Measurements from ENCODE around the gene IGSF8.

The IGSF8 gene

DNA sequence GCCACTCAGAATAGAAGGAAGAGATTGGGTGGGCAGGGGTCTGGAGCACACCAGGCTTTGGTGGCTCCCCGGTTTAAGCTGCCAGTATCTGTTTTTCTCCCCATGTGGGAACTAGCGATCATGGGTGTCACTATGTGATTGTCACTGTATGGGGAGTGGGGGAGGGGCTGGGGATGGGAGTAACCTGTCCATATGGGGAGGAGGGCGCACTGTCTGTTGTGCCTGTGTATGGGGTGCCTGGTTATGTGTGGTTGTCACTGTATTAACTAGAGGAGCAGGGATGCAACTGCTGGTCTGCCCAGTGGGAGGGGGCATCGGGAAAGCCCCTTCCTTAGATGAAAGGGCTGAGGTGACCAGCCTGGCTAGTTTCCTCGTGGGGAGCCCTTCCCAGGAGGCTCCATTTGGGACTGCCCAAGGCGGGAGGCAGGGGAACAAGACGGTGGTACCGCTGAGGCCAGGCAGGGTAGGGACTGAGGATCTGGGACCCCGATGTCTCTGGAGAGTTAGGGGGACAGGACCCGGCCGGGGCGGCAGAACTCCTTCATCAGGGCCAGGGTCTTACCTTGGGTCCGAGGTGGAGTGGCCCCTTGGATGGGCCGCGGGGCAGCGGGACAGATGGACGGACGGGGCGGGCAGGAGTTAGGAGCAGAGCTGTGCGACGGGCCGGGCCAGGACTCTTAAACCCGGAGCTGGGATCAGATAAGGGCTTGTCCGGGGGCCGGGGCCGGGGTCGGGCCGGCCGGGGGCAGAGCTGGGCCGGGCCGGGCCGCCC lies 28.8 kb downstream of the IGSF8 start, which contains the start of gene KCNJ10:
Gene KCNJ10 (minus strand): TSS at position 701 of the 772 bp plus-strand sequence. CDS start 27,628 bp downstream, outside the sequence.
- no peaks in the 10 kb centered on the region for H3K9me3 ChIP-seq (ENCODE audit: control insufficient read depth, low read depth, low read length)
- peaks cover 15% of the 10 kb centered on the region for H3K4me1 ChIP-seq (ENCODE audit: control insufficient read depth, low read depth, low read length)
- peaks cover 33% of the 10 kb centered on the region for H3K27me3 ChIP-seq (ENCODE audit: control insufficient read depth, insufficient read depth, low read length)
- H3K4me3 ChIP-seq (ENCODE audit: low read length), result peak within 1 kb of the TSS; percentile 77
- no peak within 1 kb of the TSS for H3K9ac ChIP-seq (ENCODE audit: low read length)
- H3K27ac ChIP-seq (ENCODE audit: low read length), result no peak within 1 kb of the TSS
- no peaks in the 10 kb centered on the region for H3K36me3 ChIP-seq (ENCODE audit: control insufficient read depth, low read depth, low read length)

DNA sequence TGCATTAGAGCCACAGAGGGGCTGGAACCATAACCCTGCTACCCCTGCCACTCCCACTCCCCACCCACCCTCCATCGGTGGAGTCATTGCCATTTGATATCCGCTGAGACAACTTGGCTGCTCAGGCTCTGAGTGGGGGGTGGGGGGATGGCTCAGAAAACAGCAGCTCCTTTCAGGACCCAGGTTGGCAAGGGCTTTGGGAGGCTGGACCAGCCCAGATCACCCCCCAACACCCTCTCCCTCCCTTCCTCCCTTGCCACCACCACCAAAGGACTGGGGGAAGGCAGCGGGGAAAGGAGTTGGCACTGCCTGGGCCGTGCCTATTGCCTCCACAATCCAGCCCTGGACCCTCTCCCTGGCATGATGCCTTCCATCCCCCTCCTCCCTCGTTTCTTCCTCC lies 30.2 kb downstream of the IGSF8 start:
- Histone ChIP-seq H3K9ac (ENCODE audit: low read length) (no peak overlapping the region), H3K27ac (ENCODE audit: low read length) (no peak overlapping the region), H3K4me3 (ENCODE audit: low read length) (no peak overlapping the region), H3K9me3 (ENCODE audit: control insufficient read depth, low read depth, low read length) (no peaks in the 10 kb centered on the region), H3K27me3 (ENCODE audit: control insufficient read depth, insufficient read depth, low read length) (peaks cover 33% of the 10 kb centered on the region), H3K36me3 (ENCODE audit: control insufficient read depth, low read depth, low read length) (no peaks in the 10 kb centered on the region), H3K4me1 (ENCODE audit: control insufficient read depth, low read depth, low read length) (peaks cover 15% of the 10 kb centered on the region)

DNA sequence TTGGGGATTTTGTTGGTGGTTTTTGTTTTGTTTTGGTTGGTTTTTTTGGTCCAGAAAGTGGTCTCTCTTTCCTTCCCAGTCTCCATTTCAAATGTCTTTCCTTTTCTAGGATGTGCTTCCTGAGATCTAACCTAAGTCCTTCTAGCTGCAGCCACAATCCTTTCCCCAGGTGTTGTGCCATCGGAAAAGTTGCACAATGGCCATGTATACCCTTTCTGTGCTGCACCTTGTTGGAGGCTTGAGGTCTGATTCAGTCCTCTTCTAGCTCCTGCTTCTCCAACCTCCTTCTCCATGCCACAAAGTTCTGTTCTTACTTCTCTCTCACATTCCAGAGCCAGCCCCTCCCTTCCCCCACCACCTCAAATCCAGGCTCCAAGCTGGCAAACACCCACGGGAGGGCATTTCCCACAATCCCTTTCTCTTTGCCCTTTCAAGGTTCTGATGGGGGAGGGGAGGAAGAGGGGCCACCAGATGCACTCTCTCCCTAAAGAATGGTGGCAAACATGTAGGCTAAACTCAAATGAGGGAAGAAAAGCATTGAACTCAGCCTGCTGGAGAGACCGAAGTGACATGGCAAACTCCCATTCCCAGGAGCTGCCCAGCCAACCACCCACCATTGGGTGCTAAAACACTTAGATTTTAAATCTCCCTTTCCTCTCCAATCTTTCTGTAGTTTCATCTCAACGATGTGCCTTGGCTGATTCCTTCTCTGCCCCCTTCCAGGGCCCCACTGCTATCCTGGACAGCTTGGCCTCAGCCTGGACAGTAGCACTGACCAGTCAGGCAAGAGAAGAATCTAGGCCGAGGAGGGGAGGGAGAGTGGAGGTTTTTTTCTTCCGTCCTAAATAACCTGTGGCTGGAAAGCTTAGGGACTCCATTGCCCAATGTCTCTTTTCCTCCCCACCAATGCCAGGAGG lies 31.3 kb downstream of the IGSF8 start:
- Histone ChIP-seq H3K27me3 (ENCODE audit: control insufficient read depth, insufficient read depth, low read length) (peaks cover 25% of the 10 kb centered on the region), H3K27ac (ENCODE audit: low read length) (no peak overlapping the region), H3K4me1 (ENCODE audit: control insufficient read depth, low read depth, low read length) (peaks cover 25% of the 10 kb centered on the region), H3K9me3 (ENCODE audit: control insufficient read depth, low read depth, low read length) (no peaks in the 10 kb centered on the region), H3K36me3 (ENCODE audit: control insufficient read depth, low read depth, low read length) (no peaks in the 10 kb centered on the region), H3K9ac (ENCODE audit: low read length) (no peak overlapping the region), H3K4me3 (ENCODE audit: low read length) (no peak overlapping the region)

DNA sequence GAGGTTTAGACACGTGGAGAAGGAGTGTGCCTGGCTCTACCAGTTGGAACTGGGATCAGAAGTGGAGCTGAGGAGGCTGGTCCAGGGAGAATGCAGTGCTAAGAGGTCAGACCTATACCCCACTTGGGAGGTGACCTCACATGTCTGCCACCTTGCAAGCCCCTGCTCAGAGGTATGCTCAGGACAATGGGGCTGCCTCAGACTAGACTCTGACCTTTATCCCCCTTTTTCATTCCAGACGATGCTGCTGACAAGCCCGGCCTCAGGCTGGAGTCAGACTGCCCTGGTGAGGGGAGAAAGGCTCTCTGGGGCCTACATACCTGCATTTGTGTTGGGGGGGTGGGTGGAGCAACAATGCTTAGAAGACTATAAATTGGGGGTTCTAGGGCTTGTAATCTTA lies 33.7 kb downstream of the IGSF8 start:
- Histone ChIP-seq H3K4me3 (ENCODE audit: low read length) (no peak overlapping the region), H3K4me1 (ENCODE audit: control insufficient read depth, low read depth, low read length) (peaks cover 30% of the 10 kb centered on the region), H3K27me3 (ENCODE audit: control insufficient read depth, insufficient read depth, low read length) (peaks cover 9% of the 10 kb centered on the region), H3K27ac (ENCODE audit: low read length) (no peak overlapping the region), H3K9me3 (ENCODE audit: control insufficient read depth, low read depth, low read length) (no peaks in the 10 kb centered on the region), H3K36me3 (ENCODE audit: control insufficient read depth, low read depth, low read length) (no peaks in the 10 kb centered on the region), H3K9ac (ENCODE audit: low read length) (no peak overlapping the region)

DNA sequence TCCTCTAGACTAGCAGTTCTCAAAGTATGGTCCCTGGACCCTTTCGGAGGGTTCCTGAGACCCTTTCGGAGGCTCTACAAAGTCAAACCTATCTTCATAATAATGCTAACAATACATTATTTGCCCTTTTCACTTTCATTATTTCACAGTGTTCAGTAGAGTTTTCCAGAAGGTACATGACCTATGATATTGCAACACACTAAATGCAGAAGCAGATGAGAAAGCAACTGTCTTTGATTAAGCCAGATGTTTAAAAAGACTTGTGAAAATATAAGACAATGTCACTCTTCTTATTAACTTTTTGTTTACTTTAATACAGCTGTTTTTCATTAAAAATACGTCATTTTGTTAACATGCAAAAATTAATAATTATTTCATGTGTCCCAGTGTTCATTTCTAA lies 34.3 kb downstream of the IGSF8 start:
- Histone ChIP-seq H3K27me3 (ENCODE audit: control insufficient read depth, insufficient read depth, low read length) (peaks cover 4% of the 10 kb centered on the region), H3K36me3 (ENCODE audit: control insufficient read depth, low read depth, low read length) (no peaks in the 10 kb centered on the region), H3K9ac (ENCODE audit: low read length) (no peak overlapping the region), H3K9me3 (ENCODE audit: control insufficient read depth, low read depth, low read length) (no peaks in the 10 kb centered on the region), H3K4me3 (ENCODE audit: low read length) (no peak overlapping the region), H3K27ac (ENCODE audit: low read length) (no peak overlapping the region), H3K4me1 (ENCODE audit: control insufficient read depth, low read depth, low read length) (peaks cover 30% of the 10 kb centered on the region)

DNA sequence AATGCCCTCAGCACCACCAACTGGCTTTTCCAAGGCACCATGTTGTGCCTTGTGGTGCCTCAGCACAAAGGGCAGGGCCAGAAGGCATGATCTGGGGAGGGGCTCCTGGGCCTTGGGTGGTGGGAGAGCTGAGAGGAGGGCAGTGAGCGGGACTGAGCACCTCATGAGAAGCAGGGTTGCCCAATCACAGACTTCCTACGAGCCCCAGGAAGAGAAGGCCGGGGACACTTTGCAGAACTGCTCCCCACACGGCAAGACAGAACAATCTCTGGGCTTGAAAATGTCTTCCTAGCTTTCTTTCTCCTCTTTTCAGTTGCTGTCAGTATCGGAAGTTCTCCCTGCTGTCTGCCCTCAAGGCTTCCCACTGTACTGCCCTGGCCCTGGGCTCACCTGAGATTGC lies 35.2 kb downstream of the IGSF8 start:
- Histone ChIP-seq H3K9me3 (ENCODE audit: control insufficient read depth, low read depth, low read length) (no peaks in the 10 kb centered on the region), H3K9ac (ENCODE audit: low read length) (no peak overlapping the region), H3K36me3 (ENCODE audit: control insufficient read depth, low read depth, low read length) (no peaks in the 10 kb centered on the region), H3K4me3 (ENCODE audit: low read length) (no peak overlapping the region), H3K27me3 (ENCODE audit: control insufficient read depth, insufficient read depth, low read length) (no peaks in the 10 kb centered on the region), H3K4me1 (ENCODE audit: control insufficient read depth, low read depth, low read length) (peaks cover 30% of the 10 kb centered on the region), H3K27ac (ENCODE audit: low read length) (no peak overlapping the region)

DNA sequence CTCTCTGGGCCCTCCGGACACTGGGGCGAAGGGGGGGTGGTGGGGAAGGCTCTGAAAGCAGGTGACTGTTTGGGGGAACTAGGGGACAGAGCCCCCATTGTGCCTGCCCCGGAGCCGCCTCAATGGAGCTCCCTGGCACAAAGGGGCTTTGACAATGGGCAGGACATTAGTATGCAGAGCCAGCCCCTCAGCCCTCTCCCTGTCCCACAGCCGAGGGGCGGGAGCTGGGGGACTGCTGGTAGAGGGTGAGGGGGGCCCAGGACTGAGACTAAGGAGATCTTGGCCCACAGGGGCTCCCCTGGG lies 36.2 kb downstream of the IGSF8 start:
- no peak overlapping the region for H3K9ac ChIP-seq (ENCODE audit: low read length)
- H3K36me3 ChIP-seq (ENCODE audit: control insufficient read depth, low read depth, low read length), result no peaks in the 10 kb centered on the region
- no peak overlapping the region for H3K27ac ChIP-seq (ENCODE audit: low read length)
- peaks cover 22% of the 10 kb centered on the region for H3K4me1 ChIP-seq (ENCODE audit: control insufficient read depth, low read depth, low read length)
- H3K4me3 ChIP-seq (ENCODE audit: low read length), result no peak overlapping the region
- no peaks in the 10 kb centered on the region for H3K9me3 ChIP-seq (ENCODE audit: control insufficient read depth, low read depth, low read length)
- no peaks in the 10 kb centered on the region for H3K27me3 ChIP-seq (ENCODE audit: control insufficient read depth, insufficient read depth, low read length)

DNA sequence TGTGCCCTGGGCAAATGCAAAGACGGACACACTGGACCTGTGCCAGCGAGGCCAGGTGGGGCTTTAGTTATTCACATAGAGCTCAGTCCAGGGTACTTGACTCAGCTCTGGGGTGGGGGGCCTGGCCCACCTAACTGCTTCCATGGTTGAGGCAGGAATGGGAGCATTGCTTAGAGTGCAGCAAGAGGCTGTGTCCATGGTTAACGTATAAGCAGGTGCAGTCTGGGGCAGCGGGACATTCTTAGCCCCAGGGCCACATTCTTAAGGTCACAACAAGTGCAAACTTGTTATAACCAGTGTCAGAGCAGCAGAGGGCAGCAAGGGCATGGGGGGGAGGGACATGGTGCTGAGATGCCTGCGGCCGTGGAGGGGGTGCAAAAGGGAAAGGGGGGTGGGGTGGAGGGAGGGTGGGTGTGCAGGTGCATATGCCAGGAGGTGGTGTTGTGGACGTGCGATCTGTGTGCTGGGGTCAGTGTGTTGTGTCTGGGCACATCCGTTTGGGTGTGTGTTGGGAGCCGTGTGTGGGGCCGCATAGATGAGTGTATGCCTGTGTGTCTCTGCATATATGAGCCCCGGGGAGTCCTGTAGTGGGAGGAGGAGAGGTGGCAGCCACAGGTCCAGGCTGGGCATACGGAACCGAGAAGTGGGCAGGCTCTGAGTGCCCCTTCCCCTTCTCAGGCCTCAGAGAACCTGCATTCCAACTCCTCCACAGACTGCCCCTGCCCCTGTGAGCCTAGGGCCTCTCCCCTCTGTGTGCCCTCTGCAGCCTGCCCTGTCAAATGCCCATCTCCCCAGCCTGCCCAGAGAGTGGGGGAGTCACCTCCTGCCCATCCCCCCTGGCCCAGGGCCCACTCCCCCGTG lies 36.8 kb downstream of the IGSF8 start:
- H3K4me3 ChIP-seq (ENCODE audit: low read length), result no peak overlapping the region
- no peak overlapping the region for H3K9ac ChIP-seq (ENCODE audit: low read length)
- H3K27me3 ChIP-seq (ENCODE audit: control insufficient read depth, insufficient read depth, low read length), result no peaks in the 10 kb centered on the region
- peaks cover 17% of the 10 kb centered on the region for H3K4me1 ChIP-seq (ENCODE audit: control insufficient read depth, low read depth, low read length)
- no peak overlapping the region for H3K27ac ChIP-seq (ENCODE audit: low read length)
- no peaks in the 10 kb centered on the region for H3K9me3 ChIP-seq (ENCODE audit: control insufficient read depth, low read depth, low read length)
- H3K36me3 ChIP-seq (ENCODE audit: control insufficient read depth, low read depth, low read length), result no peaks in the 10 kb centered on the region

DNA sequence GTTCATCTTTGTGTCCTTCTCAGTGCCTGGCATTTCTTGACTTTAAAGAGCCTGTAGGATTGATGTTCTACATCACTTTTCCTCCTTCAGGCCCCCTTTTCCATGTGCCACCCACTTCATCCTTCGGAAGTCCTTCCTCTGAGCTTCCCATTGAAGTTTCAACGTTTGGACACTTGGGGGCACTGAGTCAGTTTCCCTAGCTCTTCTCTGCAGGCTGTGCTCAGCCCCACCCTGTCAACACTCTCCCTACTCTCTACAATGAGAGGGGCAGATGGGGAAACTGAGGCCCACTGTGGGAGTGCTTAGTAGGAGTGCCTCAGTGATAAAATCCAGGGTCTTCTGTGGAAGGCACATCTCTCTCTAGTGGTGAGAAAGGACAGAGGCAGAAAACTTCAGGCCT lies 40.3 kb downstream of the IGSF8 start:
- no peaks in the 10 kb centered on the region for H3K9me3 ChIP-seq (ENCODE audit: control insufficient read depth, low read depth, low read length)
- H3K36me3 ChIP-seq (ENCODE audit: control insufficient read depth, low read depth, low read length), result no peaks in the 10 kb centered on the region
- no peak overlapping the region for H3K27ac ChIP-seq (ENCODE audit: low read length)
- H3K4me3 ChIP-seq (ENCODE audit: low read length), result no peak overlapping the region
- no peak overlapping the region for H3K9ac ChIP-seq (ENCODE audit: low read length)
- H3K4me1 ChIP-seq (ENCODE audit: control insufficient read depth, low read depth, low read length), result peaks cover 15% of the 10 kb centered on the region
- peaks cover 3% of the 10 kb centered on the region for H3K27me3 ChIP-seq (ENCODE audit: control insufficient read depth, insufficient read depth, low read length)

DNA sequence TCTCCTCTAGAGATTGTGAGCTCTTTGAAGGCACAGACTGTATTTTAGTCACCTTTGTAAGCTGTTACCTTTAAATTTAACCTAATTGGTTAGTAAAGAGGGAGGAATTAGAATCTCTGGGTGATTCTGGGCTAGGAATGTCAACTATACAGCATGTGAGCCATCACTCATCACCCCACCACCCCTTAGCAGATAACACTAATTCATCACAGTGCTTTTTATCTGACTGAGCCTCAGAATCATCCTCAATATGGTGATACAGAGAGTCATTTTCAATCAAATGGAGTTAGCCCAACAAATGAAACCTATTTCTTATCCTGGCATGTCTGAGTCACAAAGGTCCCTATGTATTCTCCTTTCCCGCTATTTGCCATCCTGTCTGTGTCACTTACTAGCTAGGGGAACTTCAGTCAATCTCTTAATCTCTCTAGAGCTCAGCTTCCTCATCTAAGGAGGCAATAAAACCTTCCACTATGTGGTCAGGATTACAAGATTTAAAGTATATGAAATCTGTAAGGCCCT lies 41.7 kb downstream of the IGSF8 start:
- no peak overlapping the region for H3K27ac ChIP-seq (ENCODE audit: low read length)
- no peak overlapping the region for H3K9ac ChIP-seq (ENCODE audit: low read length)
- H3K9me3 ChIP-seq (ENCODE audit: control insufficient read depth, low read depth, low read length), result no peaks in the 10 kb centered on the region
- H3K4me3 ChIP-seq (ENCODE audit: low read length), result no peak overlapping the region
- peaks cover 3% of the 10 kb centered on the region for H3K27me3 ChIP-seq (ENCODE audit: control insufficient read depth, insufficient read depth, low read length)
- H3K4me1 ChIP-seq (ENCODE audit: control insufficient read depth, low read depth, low read length), result peaks cover 4% of the 10 kb centered on the region
- H3K36me3 ChIP-seq (ENCODE audit: control insufficient read depth, low read depth, low read length), result no peaks in the 10 kb centered on the region
